H9 (cell line): ENCODE results near the gene RPL10A. TPM values are rescaled to one million over a fixed set of nuclear protein-coding genes. Genes with fewer than 3 reads are reported as not detected.

Experiments
- DNase-seq: peaks from one replicate; pipeline ENCODE4 v3.0.0-alpha.2; 2017
- H2AFZ ChIP-seq: one replicate; pipeline ENCODE4 v1.6.1; 2013; ENCODE audit warnings: mild to moderate bottlenecking, low read length, control low read depth, moderate library complexity
- H2AK5ac ChIP-seq: 2 replicates; pipeline ENCODE4 v1.6.1; 2013; ENCODE audit warnings: low read length, control low read depth, mixed read lengths; ENCODE audit not compliant: insufficient read length
- H2BK120ac ChIP-seq: one replicate; pipeline ENCODE4 v1.6.1; 2013; ENCODE audit warnings: low read depth, mild to moderate bottlenecking, low read length, control low read depth, inconsistent platforms; ENCODE audit not compliant: poor library complexity, severe bottlenecking
- H2BK12ac ChIP-seq: 2 replicates; pipeline ENCODE4 v1.6.1; 2013; ENCODE audit warnings: low read length, control low read depth, mixed read lengths, low read depth; ENCODE audit not compliant: insufficient read length
- H2BK15ac ChIP-seq: 2 replicates; pipeline ENCODE4 v1.6.1; 2013; ENCODE audit warnings: low read depth, low read length, control low read depth
- H2BK20ac ChIP-seq: one replicate; pipeline ENCODE4 v1.6.1; 2013; ENCODE audit warnings: low read depth, mild to moderate bottlenecking, low read length, control low read depth, inconsistent platforms; ENCODE audit not compliant: poor library complexity, severe bottlenecking
- H2BK5ac ChIP-seq: 2 replicates; pipeline ENCODE4 v1.6.1; 2013; ENCODE audit warnings: low read length, control low read depth, mixed read lengths; ENCODE audit not compliant: insufficient read length
- H3K14ac ChIP-seq: 2 replicates; pipeline ENCODE4 v1.6.1; 2013; ENCODE audit warnings: low read length, control low read depth; ENCODE audit not compliant: insufficient read depth
- H3K18ac ChIP-seq: 2 replicates; pipeline ENCODE4 v1.6.1; 2013; ENCODE audit warnings: low read depth, mild to moderate bottlenecking, mixed read lengths, low read length, control low read depth; ENCODE audit not compliant: insufficient read length
- H3K23ac ChIP-seq: 2 replicates; pipeline ENCODE4 v1.6.1; 2013; ENCODE audit warnings: low read length, control low read depth, mixed read lengths, low read depth; ENCODE audit not compliant: insufficient read length
- H3K23me2 ChIP-seq: 2 replicates; pipeline ENCODE4 v1.6.1; 2013; ENCODE audit warnings: low read depth, mild to moderate bottlenecking, mixed read lengths, low read length, control low read depth; ENCODE audit not compliant: insufficient read length, poor library complexity, severe bottlenecking
- H3K27ac ChIP-seq: 2 replicates; pipeline ENCODE4 v1.5.1; 2013; ENCODE audit warnings: low read length, control low read depth, mixed read lengths, low read depth; ENCODE audit not compliant: insufficient read length
- H3K27me3 ChIP-seq: 2 replicates; pipeline ENCODE4 v1.6.1; 2013; ENCODE audit warnings: low read length, control low read depth, inconsistent platforms; ENCODE audit not compliant: insufficient read depth
- H3K4ac ChIP-seq: 2 replicates; pipeline ENCODE4 v1.6.1; 2013; ENCODE audit warnings: low read depth, mild to moderate bottlenecking, control low read depth, inconsistent platforms, low read length, moderate library complexity
- H3K4me1 ChIP-seq: 2 replicates; pipeline ENCODE4 v1.6.1; 2013; ENCODE audit warnings: low read length, control low read depth, inconsistent platforms; ENCODE audit not compliant: insufficient read depth
- H3K4me2 ChIP-seq: 2 replicates; pipeline ENCODE4 v1.6.1; 2013; ENCODE audit warnings: low read length, control low read depth, mixed read lengths; ENCODE audit not compliant: insufficient read length, insufficient read depth
- H3K56ac ChIP-seq: 2 replicates; pipeline ENCODE4 v1.6.1; 2013; ENCODE audit warnings: low read depth, mild to moderate bottlenecking, mixed read lengths, low read length, control low read depth; ENCODE audit not compliant: insufficient read length
- H3K79me1 ChIP-seq: 2 replicates; pipeline ENCODE4 v1.6.1; 2013; ENCODE audit warnings: low read depth, mild to moderate bottlenecking, moderate library complexity, low read length, control low read depth, inconsistent platforms; ENCODE audit not compliant: insufficient read depth, poor library complexity, severe bottlenecking
- H3K79me2 ChIP-seq: 2 replicates; pipeline ENCODE4 v1.6.1; 2013; ENCODE audit warnings: low read length, control low read depth, inconsistent platforms; ENCODE audit not compliant: insufficient read depth
- H3K9ac ChIP-seq: 2 replicates; pipeline ENCODE4 v1.6.1; 2013; ENCODE audit warnings: low read length, control low read depth, mixed read lengths; ENCODE audit not compliant: insufficient read length; ENCODE audit errors: extremely low read depth
- H3K9me3 ChIP-seq: one replicate; pipeline ENCODE4 v1.6.1; 2013; ENCODE audit warnings: low read depth, low read length, inconsistent platforms; ENCODE audit not compliant: control insufficient read depth
- H3T11ph ChIP-seq: one replicate; pipeline ENCODE4 v1.6.1; 2013; ENCODE audit warnings: mild to moderate bottlenecking, low read length, control low read depth, inconsistent platforms
- H4K20me1 ChIP-seq: one replicate; pipeline ENCODE4 v1.6.1; 2013; ENCODE audit not compliant: control insufficient read depth, insufficient read length, insufficient read depth
- H4K5ac ChIP-seq: 2 replicates; pipeline ENCODE4 v1.6.1; 2013; ENCODE audit warnings: low read depth, mild to moderate bottlenecking, mixed read lengths, low read length, control low read depth; ENCODE audit not compliant: insufficient read length
- H4K8ac ChIP-seq: replicated peaks from 2 replicates; pipeline ENCODE4 v1.6.1; 2013; ENCODE audit warnings: low read length, control low read depth, mixed read lengths, low read depth; ENCODE audit not compliant: insufficient read length
- H4K91ac ChIP-seq: 2 replicates; pipeline ENCODE4 v1.6.1; 2013; ENCODE audit warnings: low read depth, mild to moderate bottlenecking, moderate library complexity, mixed read lengths, low read length, control low read depth; ENCODE audit not compliant: insufficient read length
- H3K27ac Mint-ChIP-seq, 3 experiments: 2 replicates in 2 of 3; 3 replicates in 1 of 3; pipeline ENCODE4 v1.8.0; 2020 to 2021; ENCODE audit warnings: mixed read lengths in 3 of 3, mild to moderate bottlenecking in 1 of 3, moderate library complexity in 1 of 3
- H3K27me3 Mint-ChIP-seq: 2 replicates; pipeline ENCODE4 v1.8.0; 2021; ENCODE audit warnings: low read depth, mild to moderate bottlenecking, moderate library complexity, mixed read lengths
- H3K36me3 Mint-ChIP-seq, 3 experiments: 2 replicates in 2 of 3; 3 replicates in 1 of 3; pipeline ENCODE4 v1.8.0; 2020 to 2021; ENCODE audit warnings: low read depth in 3 of 3, mixed read lengths in 3 of 3; ENCODE audit not compliant: insufficient read depth in 1 of 3
- H3K4me1 Mint-ChIP-seq, 2 experiments: 2 replicates each; pipeline ENCODE4 v1.8.0; 2020; ENCODE audit warnings: mixed read lengths in 2 of 2
- H3K4me3 Mint-ChIP-seq, 2 experiments: 2 replicates in 1 of 2; 3 replicates in 1 of 2; pipeline ENCODE4 v1.8.0; 2020 to 2021; ENCODE audit warnings: mild to moderate bottlenecking in 2 of 2, mixed read lengths in 2 of 2, moderate library complexity in 1 of 2
- H3K9me3 Mint-ChIP-seq, 2 experiments: 2 replicates in 1 of 2; 3 replicates in 1 of 2; pipeline ENCODE4 v1.8.0; 2020; ENCODE audit warnings: mild to moderate bottlenecking in 2 of 2, mixed read lengths in 2 of 2, moderate library complexity in 1 of 2
- WGBS: extraction: QIAGEN DNeasy Blood & Tissue Kit; methylation state at CpG from one replicate; pipeline ENCODE4 v1.1.7; 2013; ENCODE audit warnings: missing lambda C conversion rate, low lambda C conversion rate, mixed read lengths; ENCODE audit not compliant: insufficient read length; ENCODE audit errors: extremely low coverage; 5-methylcytosine and 5-hydroxymethylcytosine counted together
- total RNA-seq: library from RNA; stranded (reverse); gene quantifications from 2 replicates; pipeline ENCODE4 v1.2.1, GENCODE V29; 2021
- TF ChIP-seq, protein P1 (sequence below): fragments of 200-600 bp; sonication (generic); conservative IDR thresholded peaks from 3 replicates; pipeline ENCODE4 v1.8.0; 2021; ENCODE audit warnings: antibody characterized with exemption, mild to moderate bottlenecking

RPL10A gene
- total RNA-seq, 1 experiment from 2014 or later, result 1,830 TPM

DNA sequence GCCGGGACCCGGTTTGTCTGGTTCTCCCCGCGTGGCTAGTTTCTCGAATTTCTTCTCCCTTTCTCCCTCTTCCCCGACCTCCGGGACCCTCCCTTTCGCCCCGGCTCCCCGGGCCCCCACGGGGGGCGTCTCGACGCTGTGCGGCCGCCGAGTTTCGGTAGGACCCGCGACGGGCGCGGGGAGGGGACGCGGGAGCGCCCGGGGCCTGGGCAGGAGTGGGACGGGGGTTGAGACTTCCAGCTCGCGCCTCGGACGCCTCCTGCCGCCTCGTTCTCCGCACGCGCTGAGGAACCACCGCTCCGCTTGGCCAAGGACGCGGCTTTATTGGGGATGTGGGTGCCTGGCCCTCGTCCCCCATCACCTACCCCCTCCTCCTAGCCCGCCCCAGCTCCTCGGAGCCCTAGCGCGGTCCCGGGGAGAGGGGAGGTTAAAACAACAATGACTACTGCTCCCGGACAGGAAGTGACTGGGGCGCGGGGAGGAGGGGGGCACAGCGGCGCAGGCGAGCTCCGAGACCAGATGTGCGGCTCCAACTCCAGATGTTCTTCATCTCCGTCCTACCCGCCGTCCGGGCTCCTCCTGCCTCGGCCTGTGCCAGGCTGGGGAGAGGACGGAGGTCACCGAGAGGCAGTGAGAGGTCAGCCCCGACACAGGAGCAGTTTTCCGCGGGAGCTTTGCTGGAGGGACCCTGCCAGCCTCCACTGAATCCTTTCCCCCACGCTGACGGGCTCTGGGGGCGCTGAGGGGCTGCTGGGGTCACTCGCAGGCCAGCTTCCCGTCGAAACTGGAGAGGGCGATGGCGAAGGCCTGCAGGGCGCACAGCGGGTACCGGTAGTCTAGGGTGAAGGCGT is 29.6 kb downstream of the RPL10A start:
- Mint-ChIP-seq H3K36me3 (peaks cover 0 to 4% (median 0%) of the 10 kb centered on the region in 3 experiments; a peak in 2 of 7 replicates), H3K4me1 (peaks cover 47 to 49% of the 10 kb centered on the region in 2 experiments), H3K27ac (peak overlapping the region in 1 of 3 experiments; percentile 89; a peak in 1 of 7 replicates), H3K9me3 (no peaks in the 10 kb centered on the region), H3K27me3 (peaks cover 33% of the 10 kb centered on the region), H3K4me3 (peak overlapping the region; percentile 81 to 84)
- Histone ChIP-seq H4K91ac (peak overlapping the region; percentile 15), H3K23me2 (peaks cover 12% of the 10 kb centered on the region), H2AFZ (no peak overlapping the region), H3K56ac (no peak overlapping the region), H3K4me1 (peaks cover 6% of the 10 kb centered on the region; the same call in 1 of the 2 replicates), H3K9ac (peak overlapping the region; percentile 10), H4K5ac (no peak overlapping the region), H2BK5ac (no peak overlapping the region), H3K23ac (no peak overlapping the region), H3K9me3 (no peaks in the 10 kb centered on the region), H3K79me1 (no peaks in the 10 kb centered on the region), H3K27me3 (no peaks in the 10 kb centered on the region; the same call in 1 of the 2 replicates), H3K14ac (peak overlapping the region; percentile 90), H2BK15ac (no peak overlapping the region; the same call in 1 of the 2 replicates), H3K79me2 (peaks cover 2% of the 10 kb centered on the region; the same call in 1 of the 2 replicates), H2AK5ac (no peak overlapping the region), H3T11ph (no peak overlapping the region), H3K18ac (peak overlapping the region; percentile 80), H4K20me1 (peaks cover 3% of the 10 kb centered on the region), H2BK12ac (peak overlapping the region; percentile 47), H2BK20ac (no peak overlapping the region), H3K27ac (no peak overlapping the region), H3K4me2 (peak overlapping the region; percentile 33), H2BK120ac (no peak overlapping the region), H4K8ac (no peak overlapping the region), H3K4ac (no peak overlapping the region; the same call in 1 of the 2 replicates)
- no CpG with 5 or more reads among the region's 77 CpGs for WGBS
- peak; percentile 85 for DNase-seq
- TF ChIP-seq, protein P1, sequence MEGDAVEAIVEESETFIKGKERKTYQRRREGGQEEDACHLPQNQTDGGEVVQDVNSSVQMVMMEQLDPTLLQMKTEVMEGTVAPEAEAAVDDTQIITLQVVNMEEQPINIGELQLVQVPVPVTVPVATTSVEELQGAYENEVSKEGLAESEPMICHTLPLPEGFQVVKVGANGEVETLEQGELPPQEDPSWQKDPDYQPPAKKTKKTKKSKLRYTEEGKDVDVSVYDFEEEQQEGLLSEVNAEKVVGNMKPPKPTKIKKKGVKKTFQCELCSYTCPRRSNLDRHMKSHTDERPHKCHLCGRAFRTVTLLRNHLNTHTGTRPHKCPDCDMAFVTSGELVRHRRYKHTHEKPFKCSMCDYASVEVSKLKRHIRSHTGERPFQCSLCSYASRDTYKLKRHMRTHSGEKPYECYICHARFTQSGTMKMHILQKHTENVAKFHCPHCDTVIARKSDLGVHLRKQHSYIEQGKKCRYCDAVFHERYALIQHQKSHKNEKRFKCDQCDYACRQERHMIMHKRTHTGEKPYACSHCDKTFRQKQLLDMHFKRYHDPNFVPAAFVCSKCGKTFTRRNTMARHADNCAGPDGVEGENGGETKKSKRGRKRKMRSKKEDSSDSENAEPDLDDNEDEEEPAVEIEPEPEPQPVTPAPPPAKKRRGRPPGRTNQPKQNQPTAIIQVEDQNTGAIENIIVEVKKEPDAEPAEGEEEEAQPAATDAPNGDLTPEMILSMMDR, result no peak
